ENCODE data around the gene AUH.

GRCh38 chr9:91174772-91175171 is 186.9 kb downstream of the AUH start:
- TF ChIP-seq POLR2AphosphoS5 (IDR thresholded peaks at IDR 0.05): no peak
- TF ChIP-seq, protein P1, sequence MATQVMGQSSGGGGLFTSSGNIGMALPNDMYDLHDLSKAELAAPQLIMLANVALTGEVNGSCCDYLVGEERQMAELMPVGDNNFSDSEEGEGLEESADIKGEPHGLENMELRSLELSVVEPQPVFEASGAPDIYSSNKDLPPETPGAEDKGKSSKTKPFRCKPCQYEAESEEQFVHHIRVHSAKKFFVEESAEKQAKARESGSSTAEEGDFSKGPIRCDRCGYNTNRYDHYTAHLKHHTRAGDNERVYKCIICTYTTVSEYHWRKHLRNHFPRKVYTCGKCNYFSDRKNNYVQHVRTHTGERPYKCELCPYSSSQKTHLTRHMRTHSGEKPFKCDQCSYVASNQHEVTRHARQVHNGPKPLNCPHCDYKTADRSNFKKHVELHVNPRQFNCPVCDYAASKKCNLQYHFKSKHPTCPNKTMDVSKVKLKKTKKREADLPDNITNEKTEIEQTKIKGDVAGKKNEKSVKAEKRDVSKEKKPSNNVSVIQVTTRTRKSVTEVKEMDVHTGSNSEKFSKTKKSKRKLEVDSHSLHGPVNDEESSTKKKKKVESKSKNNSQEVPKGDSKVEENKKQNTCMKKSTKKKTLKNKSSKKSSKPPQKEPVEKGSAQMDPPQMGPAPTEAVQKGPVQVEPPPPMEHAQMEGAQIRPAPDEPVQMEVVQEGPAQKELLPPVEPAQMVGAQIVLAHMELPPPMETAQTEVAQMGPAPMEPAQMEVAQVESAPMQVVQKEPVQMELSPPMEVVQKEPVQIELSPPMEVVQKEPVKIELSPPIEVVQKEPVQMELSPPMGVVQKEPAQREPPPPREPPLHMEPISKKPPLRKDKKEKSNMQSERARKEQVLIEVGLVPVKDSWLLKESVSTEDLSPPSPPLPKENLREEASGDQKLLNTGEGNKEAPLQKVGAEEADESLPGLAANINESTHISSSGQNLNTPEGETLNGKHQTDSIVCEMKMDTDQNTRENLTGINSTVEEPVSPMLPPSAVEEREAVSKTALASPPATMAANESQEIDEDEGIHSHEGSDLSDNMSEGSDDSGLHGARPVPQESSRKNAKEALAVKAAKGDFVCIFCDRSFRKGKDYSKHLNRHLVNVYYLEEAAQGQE (IDR thresholded peaks at IDR 0.05; ENCODE audit: borderline replicate concordance): no peak
- TF ChIP-seq CTCF (IDR thresholded peaks at IDR 0.05; ENCODE audit: poor library complexity, severe bottlenecking): no peak
- no peak for TF ChIP-seq EZH2 (IDR thresholded peaks at IDR 0.05; ENCODE audit: borderline replicate concordance, insufficient read depth, low read length, poor library complexity, severe bottlenecking)
- no peak for TF ChIP-seq TAF1 (IDR thresholded peaks at IDR 0.05; ENCODE audit: low read depth)
- no peak for TF ChIP-seq EP300 (conservative IDR thresholded peaks at IDR 0.05; ENCODE audit: poor library complexity, severe bottlenecking)
- no peak for TF ChIP-seq RAD21 (conservative IDR thresholded peaks at IDR 0.05)
- no peak for TF ChIP-seq SMC3 (conservative IDR thresholded peaks at IDR 0.05; ENCODE audit: poor library complexity)
